PFSK-1 (cell line): ENCODE results near the gene SLC8B1.

Experiments used
- POLR2AphosphoS5 ChIP-seq: IDR thresholded peaks from 2 replicates; pipeline ENCODE4 v1.6.1; 2012; ENCODE audit warnings: low read depth, mild to moderate bottlenecking, control low read depth, low read length, moderate library complexity
- SIN3A ChIP-seq: IDR thresholded peaks from 2 replicates; pipeline ENCODE4 v1.6.1; 2012; ENCODE audit warnings: mild to moderate bottlenecking, low read length, moderate library complexity, borderline replicate concordance; ENCODE audit not compliant: insufficient read depth

DNA sequence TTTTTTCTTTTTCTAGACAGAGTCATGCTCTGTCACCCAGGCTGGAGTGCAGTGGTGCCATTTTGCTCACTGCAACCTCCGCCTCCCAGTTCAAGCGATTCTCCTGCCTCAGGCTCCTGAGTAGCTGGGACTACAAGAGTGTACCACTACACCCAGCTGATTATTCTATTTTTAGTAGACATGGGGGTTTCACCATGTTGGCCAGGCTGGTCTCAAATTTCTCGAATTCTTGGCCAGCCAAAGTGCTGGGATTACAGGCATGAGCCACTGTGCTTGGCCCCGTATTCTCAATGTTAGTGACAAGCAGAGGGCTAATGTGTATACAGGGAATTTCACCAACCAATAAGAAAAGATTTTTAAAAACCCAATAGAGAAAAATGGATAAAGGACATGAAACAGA, 31.9 kb upstream of the SLC8B1 start:
- no peak for TF ChIP-seq SIN3A
- TF ChIP-seq POLR2AphosphoS5, result no peak
